GM23248 (cell line): ENCODE results near the gene CFAP157.

Experiments used
- EZH2 ChIP-seq: fragments of 200-600 bp; sonication (generic); IDR thresholded peaks from 2 replicates; pipeline ENCODE4 v1.6.1; 2018; ENCODE audit warnings: antibody characterized with exemption, mild to moderate bottlenecking; ENCODE audit not compliant: insufficient read depth, poor library complexity, severe bottlenecking
- EZH2phosphoT487 ChIP-seq: fragments of 200-600 bp; sonication (generic); IDR thresholded peaks from 2 replicates; pipeline ENCODE4 v1.6.1; 2018; ENCODE audit warnings: antibody characterized with exemption, moderate library complexity, mild to moderate bottlenecking, low read depth; ENCODE audit not compliant: insufficient read depth

DNA sequence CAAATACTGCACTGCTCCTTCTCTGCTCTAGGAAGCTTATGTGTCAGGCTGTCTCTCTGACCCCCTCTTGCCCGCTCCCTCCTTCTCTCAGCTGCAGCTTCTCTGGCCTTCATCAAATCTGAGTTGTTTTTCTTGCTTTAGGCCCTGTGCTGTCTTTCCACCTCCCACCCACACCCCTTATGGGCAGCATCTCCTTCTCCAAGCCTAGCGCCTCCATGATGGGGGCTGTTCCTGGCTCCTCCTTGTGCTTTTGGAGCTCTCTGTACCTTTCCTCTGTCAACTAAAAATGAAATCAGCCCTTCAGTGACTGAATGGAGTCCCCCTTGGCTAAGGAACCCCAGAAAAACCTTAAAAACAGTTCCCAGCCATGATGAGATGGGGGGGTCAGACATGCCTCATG, 6.6 kb upstream of the CFAP157 start:
- no peak for TF ChIP-seq EZH2phosphoT487
- no peak for TF ChIP-seq EZH2
